Measurements from ENCODE around the gene PABPN1L. TPM values are rescaled to one million over a fixed set of nuclear protein-coding genes. Genes with fewer than 3 reads are reported as not detected.
"Not testable (repeated sequence)": the region's sequence is repeated elsewhere in the genome, so short reads cannot be mapped to it uniquely, and the experiment has no call there.

PABPN1L gene
- polyA plus RNA-seq, 2 of the 4 experiments (the other 2 are of a cell fraction), result not detected

DNA sequence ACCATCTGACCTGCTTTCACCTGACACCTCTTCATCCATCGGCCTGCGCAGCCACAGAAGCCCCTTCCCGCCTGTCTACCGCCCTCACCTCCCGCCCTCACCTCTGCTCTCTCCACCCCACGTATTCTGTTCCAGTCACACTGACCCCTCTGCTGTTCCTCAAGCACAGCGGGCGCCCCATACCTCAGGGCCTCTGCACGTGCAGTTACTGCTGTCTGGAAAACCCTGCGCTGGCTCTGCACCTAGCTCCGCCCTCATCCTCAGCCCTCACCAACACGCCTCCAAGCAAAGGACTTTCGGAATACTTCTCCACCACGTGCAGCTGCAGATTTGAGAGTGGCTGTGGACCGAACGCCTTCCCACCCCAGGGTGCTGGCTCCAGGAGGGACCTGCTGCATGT lies 24.6 kb upstream of the PABPN1L start:
- TF ChIP-seq ZSCAN20 (CRISPR knock-in tag; IDR thresholded peaks at IDR 0.05) (no peak), JUN (IDR thresholded peaks at IDR 0.05) (no peak), FOSB (CRISPR knock-in tag; IDR thresholded peaks at IDR 0.05) (no peak), ZC3H11A (IDR thresholded peaks at IDR 0.05) (no peak), EHMT2 (IDR thresholded peaks at IDR 0.05; ENCODE audit: low read depth) (no peak), MYC (IDR thresholded peaks at IDR 0.05; ENCODE audit: borderline replicate concordance, low read length) (no peak)
- TF ChIP-seq, protein P1, sequence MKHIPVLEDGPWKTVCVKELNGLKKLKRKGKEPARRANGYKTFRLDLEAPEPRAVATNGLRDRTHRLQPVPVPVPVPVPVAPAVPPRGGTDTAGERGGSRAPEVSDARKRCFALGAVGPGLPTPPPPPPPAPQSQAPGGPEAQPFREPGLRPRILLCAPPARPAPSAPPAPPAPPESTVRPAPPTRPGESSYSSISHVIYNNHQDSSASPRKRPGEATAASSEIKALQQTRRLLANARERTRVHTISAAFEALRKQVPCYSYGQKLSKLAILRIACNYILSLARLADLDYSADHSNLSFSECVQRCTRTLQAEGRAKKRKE (CRISPR knock-in tag; IDR thresholded peaks at IDR 0.05; ENCODE audit: low read depth), result no peak
- ChIA-PET CTCF (interaction anchor here (0.7 to 1.5 kb wide), 3 partner anchors 17 to 32 kb away, joined by 3 read pairs; no protein-coding TSS in a partner anchor), POLR2A (no interaction called here)
- ATAC-seq, result peak in 1 of 2 experiments; percentile 23; a peak in 3 of 6 replicates
- Histone ChIP-seq H3K4me2 (no peak overlapping the region), H3K27ac (no peak overlapping the region), H3K4me1 (peaks cover 3% of the 10 kb centered on the region; the same call in 2 of the 3 replicates), H3K9me3 (no peaks in the 10 kb centered on the region), H3K4me3 (no peak overlapping the region)
- FAIRE-seq, result no peak
- 79% methylated on average over 13 of the region's 16 CpGs for WGBS (ENCODE audit: missing lambda C conversion rate)
- no peak for DNase-seq (ENCODE audit: low read depth in 1 of 2, low spot score in 1 of 2)

DNA sequence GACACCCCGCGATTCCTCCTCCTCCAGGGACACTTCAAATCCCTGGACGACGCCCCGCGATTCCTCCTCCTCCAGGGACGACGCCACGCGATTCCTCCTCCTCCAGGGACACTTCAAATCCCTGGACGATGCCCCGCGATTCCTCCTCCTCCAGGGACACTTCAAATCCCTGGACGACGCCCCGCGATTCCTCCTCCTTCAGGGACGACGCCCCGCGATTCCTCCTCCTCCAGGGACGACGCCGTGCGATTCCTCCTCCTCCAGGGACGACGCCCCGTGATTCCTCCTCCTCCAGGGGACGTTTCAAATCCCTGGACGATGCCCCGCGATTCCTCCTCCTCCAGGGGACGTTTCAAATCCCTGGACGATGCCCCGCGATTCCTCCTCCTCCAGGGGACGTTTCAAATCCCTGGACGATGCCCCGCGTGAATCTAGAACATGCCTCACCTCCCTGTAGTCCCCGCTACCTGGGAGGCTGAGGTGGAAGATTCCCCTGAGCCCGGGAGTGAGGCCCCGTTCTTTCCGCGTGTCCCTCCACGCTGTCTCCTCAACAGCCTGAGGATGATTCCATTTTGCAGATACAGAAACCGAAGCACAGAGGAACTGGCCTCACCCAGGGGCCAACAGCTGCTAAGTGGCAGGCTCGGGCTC lies 23.4 kb upstream of the PABPN1L start:
- H3K4me3 ChIP-seq; H3K4me1 ChIP-seq; POLR2A ChIA-PET; H3K27ac ChIP-seq; ATAC-seq; DNase-seq (ENCODE audit: low read depth in 1 of 2, low spot score in 1 of 2); FAIRE-seq; H3K4me2 ChIP-seq; H3K9me3 ChIP-seq: not testable (repeated sequence)
- 75% methylated on average over 48 of the region's 48 CpGs for WGBS (ENCODE audit: missing lambda C conversion rate)
- CTCF ChIA-PET, result interaction anchor here (0.7 to 1.5 kb wide), 3 partner anchors 18 to 28 kb away, joined by 3 read pairs; no protein-coding TSS in a partner anchor

DNA sequence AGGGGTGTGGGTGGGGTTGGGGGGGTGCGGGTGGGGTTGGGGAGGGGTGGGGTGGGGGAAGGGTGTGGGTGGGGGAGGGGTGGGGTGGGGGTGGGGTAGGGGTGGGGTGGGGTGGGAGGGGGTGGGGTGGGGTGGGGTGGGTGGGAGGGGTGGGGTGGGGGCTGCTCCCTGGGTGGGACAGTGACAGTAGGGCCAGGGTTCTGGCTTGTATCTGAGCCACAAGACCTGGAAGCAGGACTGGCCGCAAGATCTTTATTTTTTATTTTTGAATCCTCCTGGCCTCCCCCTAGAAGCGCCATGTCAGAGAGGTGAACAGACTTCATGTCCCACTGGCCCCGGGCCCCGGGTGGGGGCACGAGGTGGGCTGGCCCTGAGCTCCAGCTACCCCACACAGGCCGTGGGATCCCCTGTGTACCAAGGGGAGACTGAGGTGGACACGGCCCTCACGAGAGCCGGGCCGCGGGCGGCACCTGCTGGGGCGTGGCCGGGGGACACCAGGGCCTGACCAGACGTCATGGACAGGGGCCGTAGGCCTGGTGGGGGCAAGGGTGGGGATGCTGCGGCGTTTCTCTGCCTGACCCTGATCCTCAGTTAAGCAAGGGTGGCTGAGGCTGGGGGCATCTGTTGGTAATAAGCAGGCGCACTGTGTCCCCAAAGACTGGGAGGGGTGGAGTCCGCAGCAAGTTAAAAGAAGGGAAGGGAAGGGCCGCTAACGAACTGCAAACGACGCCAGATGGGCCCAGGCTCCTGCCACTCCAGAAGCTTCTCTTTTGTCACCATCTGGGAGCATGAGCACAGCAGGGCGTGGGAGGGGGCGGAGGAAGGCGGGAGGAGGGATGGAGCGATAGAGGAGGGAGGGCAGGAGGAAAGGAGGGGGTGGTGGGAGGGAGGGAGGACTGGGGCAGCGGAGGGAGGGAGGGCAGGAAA lies 22.3 kb upstream of the PABPN1L start:
- ChIA-PET POLR2A (interaction anchor here (0.9 kb wide), 1 partner anchor 32 kb away, joined by 4 read pairs; the partner anchor contains the start of genes GALNS and TRAPPC2L), CTCF (interaction anchor here (0.6 to 1.7 kb wide), 2 partner anchors 31 to 52 kb away, joined by 3 to 12 read pairs; no protein-coding TSS in a partner anchor)
- H3K4me1 ChIP-seq, result peaks cover 3% of the 10 kb centered on the region; the same call in 2 of the 3 replicates
- no peak overlapping the region for H3K4me3 ChIP-seq
- peak in 1 of 2 experiments; percentile 9; a peak in 2 of 6 replicates for ATAC-seq
- DNase-seq (ENCODE audit: low read depth in 1 of 2, low spot score in 1 of 2), result no peak
- peak overlapping the region in 1 of 2 experiments; percentile 60; a peak in 2 of 6 replicates for H3K27ac ChIP-seq
- H3K4me2 ChIP-seq, result no peak overlapping the region
- H3K9me3 ChIP-seq, result no peaks in the 10 kb centered on the region
- FAIRE-seq, result no peak
- WGBS (ENCODE audit: missing lambda C conversion rate), result 61% methylated on average over 15 of the region's 30 CpGs
- TF ChIP-seq HOXB5 (CRISPR knock-in tag; IDR thresholded peaks at IDR 0.05) (no peak), ZFP36 (IDR thresholded peaks at IDR 0.05; ENCODE audit: borderline replicate concordance, partially characterized antibody) (no peak)

DNA sequence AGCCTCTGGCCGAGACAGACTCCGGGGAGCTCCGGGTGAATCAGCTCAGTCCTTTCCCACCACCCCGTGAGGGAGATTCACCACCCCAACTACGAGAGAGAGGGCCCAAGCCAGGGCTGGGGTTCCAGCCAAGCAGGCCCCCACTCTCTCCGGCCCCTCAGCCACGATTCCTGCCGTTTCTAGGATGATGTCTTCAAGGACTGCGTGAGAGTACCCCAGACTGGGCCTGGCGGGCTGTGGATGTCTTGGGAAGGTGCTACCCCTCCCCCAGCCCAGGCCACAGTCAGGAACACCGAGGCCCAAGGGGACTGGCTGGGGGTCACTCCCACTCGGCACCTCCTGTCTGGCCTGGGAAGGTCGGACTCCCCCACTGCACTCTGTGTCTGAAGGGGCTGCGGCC lies 21.6 kb upstream of the PABPN1L start:
- peak overlapping the region in 1 of 2 experiments; percentile 60; a peak in 2 of 6 replicates for H3K27ac ChIP-seq
- no peak overlapping the region for H3K4me3 ChIP-seq
- POLR2A ChIA-PET, result interaction anchor here (0.9 kb wide), 1 partner anchor 31 kb away, joined by 4 read pairs; the partner anchor contains the start of genes GALNS and TRAPPC2L
- TF ChIP-seq POLR2AphosphoS2 (conservative IDR thresholded peaks at IDR 0.05; ENCODE audit: low read length) (no peak), KDM1A (IDR thresholded peaks at IDR 0.05; ENCODE audit: low read depth) (no peak)
- H3K4me2 ChIP-seq, result no peak overlapping the region
- CTCF ChIA-PET, result interaction anchor here (1.7 kb wide), 1 partner anchor 30 kb away, joined by 12 read pairs; no protein-coding TSS in a partner anchor
- FAIRE-seq (no peak), DNase-seq (ENCODE audit: low read depth in 1 of 2, low spot score in 1 of 2) (no peak), ATAC-seq (peak in 1 of 2 experiments; percentile 9; a peak in 3 of 6 replicates)
- no peaks in the 10 kb centered on the region for H3K9me3 ChIP-seq
- peaks cover 3% of the 10 kb centered on the region; the same call in 2 of the 3 replicates for H3K4me1 ChIP-seq
- 59% methylated on average over 11 of the region's 14 CpGs for WGBS (ENCODE audit: missing lambda C conversion rate)
